ENCODE measurements around the gene USP17L20. TPM values are rescaled to one million over a fixed set of nuclear protein-coding genes. Genes with fewer than 3 reads are reported as not detected.
A peak's percentile ranks its signal among the peaks of the same experiment; 100 is the strongest.
"Not testable (repeated sequence)": the region's sequence is repeated elsewhere in the genome, so short reads cannot be mapped to it uniquely, and the experiment has no call there.

The USP17L20 gene
- total RNA-seq, 1 experiment from 2014 or later, result not detected

- not testable (repeated sequence) for H3K4ac ChIP-seq (ENCODE audit: low read depth, low read length)
Observed at GRCh38 chr4:9247953-9248680, 9.8 kb upstream of the USP17L20 start, which contains the start of gene USP17L18. Gene USP17L18, plus strand, starts transcription at chr4:9248630. Its CDS starts 0 bp downstream, at chr4:9248630.

GRCh38 chr4:9253078-9253477 is 4.8 kb upstream of the USP17L20 start, which contains the start of gene USP17L19:
Gene USP17L19, plus strand, starts transcription at chr4:9253378. Its CDS starts 0 bp downstream, at chr4:9253378.
- H3K36me3 Mint-ChIP-seq (ENCODE audit: insufficient read depth in 1 of 3, low read depth in 3 of 3); H2BK12ac ChIP-seq (ENCODE audit: insufficient read length, low read depth, low read length); H3K4me2 ChIP-seq (ENCODE audit: insufficient read depth, insufficient read length, low read length); H4K20me1 ChIP-seq (ENCODE audit: control insufficient read depth, insufficient read depth, insufficient read length); H3K79me2 ChIP-seq (ENCODE audit: insufficient read depth, low read length); H3K27me3 Mint-ChIP-seq (ENCODE audit: low read depth); H2BK120ac ChIP-seq (ENCODE audit: low read depth, low read length, poor library complexity, severe bottlenecking); H4K91ac ChIP-seq (ENCODE audit: insufficient read length, low read depth, low read length); H2BK5ac ChIP-seq (ENCODE audit: insufficient read length, low read length); H3K27me3 ChIP-seq (ENCODE audit: insufficient read depth, low read length); H3K9me3 Mint-ChIP-seq; H3K23me2 ChIP-seq (ENCODE audit: insufficient read length, low read depth, low read length, poor library complexity, severe bottlenecking); H3T11ph ChIP-seq (ENCODE audit: low read length); H3K27ac ChIP-seq (ENCODE audit: insufficient read length, low read depth, low read length); H4K5ac ChIP-seq (ENCODE audit: insufficient read length, low read depth, low read length); H3K4me3 Mint-ChIP-seq; H3K56ac ChIP-seq (ENCODE audit: insufficient read length, low read depth, low read length); H3K4me1 Mint-ChIP-seq; H3K27ac Mint-ChIP-seq; H2BK20ac ChIP-seq (ENCODE audit: low read depth, low read length, poor library complexity, severe bottlenecking); H2BK15ac ChIP-seq (ENCODE audit: low read depth, low read length); H2AFZ ChIP-seq (ENCODE audit: low read length); H3K4me1 ChIP-seq (ENCODE audit: insufficient read depth, low read length); H3K14ac ChIP-seq (ENCODE audit: insufficient read depth, low read length); H3K18ac ChIP-seq (ENCODE audit: insufficient read length, low read depth, low read length); H3K9ac ChIP-seq (ENCODE audit: extremely low read depth, insufficient read length, low read length); H3K4ac ChIP-seq (ENCODE audit: low read depth, low read length); DNase-seq; H3K9me3 ChIP-seq (ENCODE audit: control insufficient read depth, low read depth, low read length); H3K79me1 ChIP-seq (ENCODE audit: insufficient read depth, low read depth, low read length, poor library complexity, severe bottlenecking); H3K23ac ChIP-seq (ENCODE audit: insufficient read length, low read depth, low read length); H2AK5ac ChIP-seq (ENCODE audit: insufficient read length, low read length); H4K8ac ChIP-seq (replicated peaks; ENCODE audit: insufficient read length, low read depth, low read length): not testable (repeated sequence)
- WGBS (ENCODE audit: extremely low coverage, insufficient read length, low lambda C conversion rate), result no CpG with 5 or more reads among the region's 13 CpGs

More at GRCh38 chr4:9247953-9248680, 9.8 kb upstream of the USP17L20 start, which contains the start of gene USP17L18:
- not testable (repeated sequence) for H3K9me3 ChIP-seq (ENCODE audit: control insufficient read depth, low read depth, low read length); H3K9ac ChIP-seq (ENCODE audit: extremely low read depth, insufficient read length, low read length); H3K27ac ChIP-seq (ENCODE audit: insufficient read length, low read depth, low read length); H3K27ac Mint-ChIP-seq; H2BK5ac ChIP-seq (ENCODE audit: insufficient read length, low read length); H2BK120ac ChIP-seq (ENCODE audit: low read depth, low read length, poor library complexity, severe bottlenecking); H3K4me1 Mint-ChIP-seq; H3K79me1 ChIP-seq (ENCODE audit: insufficient read depth, low read depth, low read length, poor library complexity, severe bottlenecking); H4K91ac ChIP-seq (ENCODE audit: insufficient read length, low read depth, low read length); H3K4me1 ChIP-seq (ENCODE audit: insufficient read depth, low read length); H3K56ac ChIP-seq (ENCODE audit: insufficient read length, low read depth, low read length); H3K27me3 ChIP-seq (ENCODE audit: insufficient read depth, low read length); H2AFZ ChIP-seq (ENCODE audit: low read length); H3K4me2 ChIP-seq (ENCODE audit: insufficient read depth, insufficient read length, low read length); H3K23me2 ChIP-seq (ENCODE audit: insufficient read length, low read depth, low read length, poor library complexity, severe bottlenecking); H4K20me1 ChIP-seq (ENCODE audit: control insufficient read depth, insufficient read depth, insufficient read length); H3K18ac ChIP-seq (ENCODE audit: insufficient read length, low read depth, low read length); H3K14ac ChIP-seq (ENCODE audit: insufficient read depth, low read length); H3K36me3 Mint-ChIP-seq (ENCODE audit: insufficient read depth in 1 of 3, low read depth in 3 of 3); H4K5ac ChIP-seq (ENCODE audit: insufficient read length, low read depth, low read length); H4K8ac ChIP-seq (replicated peaks; ENCODE audit: insufficient read length, low read depth, low read length); H3K27me3 Mint-ChIP-seq (ENCODE audit: low read depth); H2BK12ac ChIP-seq (ENCODE audit: insufficient read length, low read depth, low read length); H2BK20ac ChIP-seq (ENCODE audit: low read depth, low read length, poor library complexity, severe bottlenecking); H3K23ac ChIP-seq (ENCODE audit: insufficient read length, low read depth, low read length); H2AK5ac ChIP-seq (ENCODE audit: insufficient read length, low read length); H3K9me3 Mint-ChIP-seq; H3K4me3 Mint-ChIP-seq; H2BK15ac ChIP-seq (ENCODE audit: low read depth, low read length); H3T11ph ChIP-seq (ENCODE audit: low read length); H3K79me2 ChIP-seq (ENCODE audit: insufficient read depth, low read length)
- WGBS (ENCODE audit: extremely low coverage, insufficient read length, low lambda C conversion rate), result no CpG with 5 or more reads among the region's 26 CpGs
- peak; percentile 20 for DNase-seq

All from H9 (cell line).